A204.1 (cell line): ENCODE measurements around the gene HSPB9.
"Not testable (repeated sequence)": the region's sequence is repeated elsewhere in the genome, so short reads cannot be mapped to it uniquely, and the experiment has no call there.

ENCODE experiments used
- FAIRE-seq: peaks from 2 replicates; lab custom pipeline; 2012; peaks lifted over from hg19 to GRCh38; lab: Jason Lieb, UNC

The HSPB9 gene

DNA sequence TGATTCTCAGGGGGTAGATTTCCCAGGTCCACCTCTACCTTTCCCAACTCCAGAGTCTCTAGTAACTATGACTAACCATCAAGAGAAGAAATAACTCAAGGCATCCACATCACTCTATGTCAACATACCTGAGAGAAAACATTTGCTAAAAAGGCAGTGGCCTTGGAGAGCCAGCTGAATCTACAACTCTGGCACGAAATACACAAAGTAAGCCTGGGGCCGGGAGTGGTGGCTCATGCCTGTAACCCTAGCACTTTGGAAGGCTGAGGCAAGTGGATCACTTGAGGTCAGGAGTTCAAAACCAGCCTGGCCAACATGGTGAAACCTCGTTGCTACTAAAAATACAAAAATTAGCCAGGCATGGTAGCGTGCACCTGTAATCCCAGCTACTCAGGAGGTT, 20.5 kb downstream of the HSPB9 start:
- FAIRE-seq, result not testable (repeated sequence)

DNA sequence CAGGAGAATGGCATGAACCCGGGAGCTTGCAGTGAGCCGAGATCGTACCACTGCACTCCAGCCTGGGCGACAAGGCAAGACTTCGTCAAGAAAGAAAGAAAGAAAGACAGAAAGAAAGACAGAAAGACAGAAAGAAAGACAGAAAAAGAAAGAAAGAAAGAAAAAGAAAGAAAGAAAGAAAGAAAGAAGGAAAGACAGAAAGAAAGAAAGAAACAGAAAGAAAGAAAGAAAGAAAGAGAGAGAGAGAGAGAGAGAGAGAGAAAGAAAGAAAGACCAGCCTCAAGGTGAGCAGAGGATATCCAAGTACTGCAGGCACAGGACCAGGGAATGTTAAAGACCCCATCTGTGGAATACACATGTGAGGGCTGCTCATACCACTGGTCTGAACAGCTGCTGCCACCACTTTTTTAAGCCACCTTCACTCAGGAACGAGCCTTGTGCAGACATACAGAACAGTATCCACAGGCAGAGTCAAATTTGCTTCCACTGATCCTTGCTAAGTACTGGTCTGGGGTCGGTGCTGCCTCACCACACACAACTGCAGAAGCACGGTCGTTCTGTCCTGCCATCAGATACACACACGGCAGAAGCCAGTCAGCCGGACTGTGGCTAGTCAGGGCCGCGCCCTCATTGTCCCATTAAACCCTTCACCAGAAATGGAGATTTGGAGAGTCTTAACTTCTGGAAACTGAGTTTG, 24.5 kb downstream of the HSPB9 start:
- no peak for FAIRE-seq

DNA sequence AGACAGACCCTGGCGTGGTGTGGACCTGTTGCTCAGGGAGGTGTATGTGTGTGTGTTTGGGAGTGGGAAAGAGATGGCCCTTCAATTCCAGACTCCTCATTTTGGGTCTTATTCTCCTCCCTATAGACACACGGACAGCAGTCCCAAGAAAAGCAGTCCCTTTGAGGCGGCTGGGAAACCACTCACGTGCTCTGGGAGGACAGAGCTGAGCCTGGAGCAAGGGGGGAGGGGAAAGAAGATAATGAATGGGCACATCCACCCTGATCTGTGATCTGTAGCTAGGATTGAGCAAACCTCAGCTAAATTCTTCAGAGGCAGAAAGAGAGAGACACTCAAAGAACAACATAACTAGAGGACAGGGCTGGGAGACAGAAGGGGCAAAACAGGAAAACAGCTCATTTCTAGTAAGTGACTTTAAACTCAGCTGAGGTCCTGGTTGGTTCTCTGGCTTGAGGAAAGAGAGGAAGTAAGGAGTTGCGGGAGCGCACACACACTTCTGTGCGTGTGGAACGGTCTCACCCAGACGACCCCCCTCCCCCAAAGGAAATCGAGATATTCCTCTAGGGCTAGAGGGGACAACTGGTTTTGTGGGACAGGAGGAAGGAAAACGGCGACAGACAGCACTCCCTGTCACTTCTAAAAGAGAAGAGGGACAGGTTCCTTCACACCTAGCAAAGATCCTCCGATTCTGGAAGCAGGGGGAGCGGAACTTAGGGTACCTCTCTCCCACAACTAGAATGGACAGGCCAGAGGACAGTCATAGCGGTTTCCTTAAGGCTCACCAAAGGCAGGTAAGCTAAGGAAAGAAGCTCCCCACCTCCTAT, 31.5 kb downstream of the HSPB9 start:
- no peak for FAIRE-seq

DNA sequence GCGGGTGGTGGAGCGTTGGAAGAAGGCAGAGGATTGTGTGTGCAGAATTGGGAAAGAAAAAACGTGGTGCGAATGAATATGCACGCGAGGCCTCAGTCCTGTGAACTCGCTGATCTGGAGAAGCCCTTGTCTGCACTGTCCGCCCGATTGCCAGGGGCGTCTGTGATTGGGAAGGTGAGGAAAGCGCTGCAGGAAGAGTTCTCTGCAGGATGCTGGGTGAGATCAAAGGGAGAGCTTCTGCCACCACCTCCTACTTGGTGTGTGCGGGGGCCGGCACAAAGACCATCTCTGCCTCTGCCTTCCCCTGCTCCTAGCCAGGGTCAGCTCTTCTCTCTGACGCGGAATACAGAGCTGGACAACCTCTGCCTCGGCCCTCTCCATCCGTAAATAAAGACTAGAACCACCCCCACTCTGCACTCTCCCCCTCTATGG, 33.0 kb downstream of the HSPB9 start:
- no peak for FAIRE-seq

DNA sequence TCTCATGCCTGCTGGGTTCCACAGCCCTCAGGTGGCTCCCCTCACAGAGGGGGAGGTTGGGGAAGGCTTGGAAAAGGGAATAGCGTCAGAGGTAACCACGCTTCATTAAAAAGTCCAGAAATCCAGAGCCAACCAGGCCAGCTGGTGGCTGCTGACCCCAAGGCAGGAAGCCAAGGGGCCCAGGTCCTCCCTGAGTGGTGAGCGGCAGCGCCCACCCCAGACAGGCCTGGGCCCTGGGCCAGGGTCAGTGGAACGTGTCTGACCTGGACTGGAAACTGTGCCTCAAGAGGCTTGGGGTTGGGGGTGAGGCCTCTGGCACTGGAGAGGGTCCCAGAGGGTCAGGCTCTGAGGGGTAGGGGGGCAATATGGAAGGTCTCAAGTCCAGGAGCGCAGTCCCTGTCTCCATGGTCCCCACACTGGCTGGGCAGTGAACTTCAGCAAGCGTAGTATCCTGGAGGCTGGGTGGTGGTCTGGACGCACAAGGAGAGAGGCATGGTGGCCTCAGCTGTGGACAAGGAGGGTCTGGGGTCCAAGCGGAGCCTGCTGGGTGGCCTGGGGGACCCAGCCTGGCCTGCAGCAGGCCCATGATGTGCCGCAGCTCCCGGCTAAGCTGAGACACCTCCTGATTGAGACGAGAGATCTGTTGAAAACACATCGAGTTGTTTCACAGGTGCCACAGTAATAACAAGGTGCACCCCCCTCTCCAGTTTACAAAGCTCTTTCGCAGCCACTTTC, 37.4 kb downstream of the HSPB9 start:
- no peak for FAIRE-seq

DNA sequence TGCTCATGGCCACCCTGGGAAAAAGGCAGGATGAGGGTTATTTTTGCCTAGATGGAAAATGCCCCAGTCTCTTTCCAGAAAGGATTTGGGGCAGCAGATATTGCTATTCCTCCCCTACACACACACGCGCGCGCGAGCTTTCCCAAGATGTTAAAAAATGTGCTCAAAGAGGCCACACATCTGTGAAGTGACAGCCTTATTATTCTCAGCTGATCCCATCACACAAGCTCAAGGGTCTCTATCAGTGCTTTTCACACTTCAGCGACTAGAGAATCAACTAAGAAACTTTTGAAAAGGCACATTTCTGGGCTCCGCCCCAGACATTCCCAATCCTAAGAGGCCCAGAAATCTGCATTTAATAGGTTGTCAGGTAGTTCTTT, 37.9 kb downstream of the HSPB9 start:
- FAIRE-seq, result no peak

DNA sequence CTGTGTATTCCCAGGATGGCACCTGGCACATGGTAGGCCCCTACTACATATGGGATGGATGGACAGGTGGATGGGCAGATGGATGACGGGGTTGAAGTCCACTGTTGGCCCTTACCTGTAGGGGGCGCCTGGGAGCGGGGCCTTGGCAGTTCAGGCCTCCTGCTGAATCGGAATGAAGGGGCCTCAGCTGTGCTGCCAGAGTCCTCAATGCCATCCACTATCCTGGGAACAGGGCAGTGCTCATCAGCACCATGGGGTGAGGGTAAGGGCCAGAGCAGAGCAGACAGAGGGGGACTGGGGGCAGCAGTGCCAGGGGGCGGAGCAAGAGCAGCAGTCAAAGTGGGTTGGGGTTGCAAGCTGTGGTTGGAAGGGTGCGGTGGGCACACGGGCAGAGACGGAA, 40.5 kb downstream of the HSPB9 start:
- FAIRE-seq, result no peak

DNA sequence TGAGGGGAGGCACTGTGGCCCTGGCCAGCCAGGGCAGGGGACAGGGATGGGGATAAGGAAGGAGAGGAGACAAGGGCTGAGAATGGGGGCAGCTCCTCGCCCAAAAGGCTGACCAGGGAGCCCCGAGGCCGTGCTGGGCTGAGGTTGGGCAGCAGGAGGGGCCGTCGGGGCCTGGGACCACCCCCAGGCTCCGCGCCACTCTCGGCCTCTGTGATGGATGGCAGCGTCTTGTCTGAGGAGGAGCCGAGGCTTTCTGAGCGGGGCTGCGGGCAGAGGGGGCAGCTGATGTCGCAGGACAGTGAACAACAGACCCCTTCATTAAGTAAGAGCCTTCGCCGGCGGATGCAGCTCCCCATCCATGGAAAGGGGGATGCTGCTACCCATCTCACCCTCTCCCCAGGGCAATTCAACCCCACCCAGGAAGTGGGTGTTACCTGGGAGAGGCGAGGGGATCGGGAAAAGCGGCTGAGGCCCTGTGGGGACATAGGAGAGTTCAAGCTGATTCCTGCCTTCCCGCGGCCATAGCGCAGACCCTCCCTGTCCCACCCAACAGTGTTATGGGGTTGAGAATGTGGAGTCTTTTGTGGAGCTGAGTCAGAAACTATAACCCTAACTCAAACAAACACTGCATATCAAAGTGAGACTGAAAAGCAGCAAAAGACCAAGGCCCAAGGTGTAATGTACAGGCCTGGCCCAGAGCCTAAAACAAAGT, 41.2 kb downstream of the HSPB9 start:
- FAIRE-seq, result no peak

DNA sequence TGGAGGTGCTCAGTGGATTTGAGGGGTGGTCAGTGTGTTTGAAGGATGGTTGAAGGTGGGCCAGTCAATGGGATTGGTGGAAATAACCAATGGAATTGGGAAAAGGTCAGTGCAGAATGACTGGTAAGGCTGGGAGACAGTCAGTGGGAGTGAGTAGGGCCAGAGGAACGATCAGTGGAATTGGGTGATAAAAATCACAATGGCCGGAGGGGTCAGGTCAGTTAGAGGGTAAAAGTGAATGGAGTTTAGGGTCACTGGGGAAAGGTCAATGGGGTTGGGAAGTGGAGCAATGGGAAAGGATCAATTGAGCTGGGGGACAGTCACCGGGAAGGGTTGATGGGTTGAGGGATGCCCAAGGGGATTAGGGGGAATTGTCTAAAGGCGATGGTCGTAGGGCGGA, 43.1 kb downstream of the HSPB9 start:
- no peak for FAIRE-seq

DNA sequence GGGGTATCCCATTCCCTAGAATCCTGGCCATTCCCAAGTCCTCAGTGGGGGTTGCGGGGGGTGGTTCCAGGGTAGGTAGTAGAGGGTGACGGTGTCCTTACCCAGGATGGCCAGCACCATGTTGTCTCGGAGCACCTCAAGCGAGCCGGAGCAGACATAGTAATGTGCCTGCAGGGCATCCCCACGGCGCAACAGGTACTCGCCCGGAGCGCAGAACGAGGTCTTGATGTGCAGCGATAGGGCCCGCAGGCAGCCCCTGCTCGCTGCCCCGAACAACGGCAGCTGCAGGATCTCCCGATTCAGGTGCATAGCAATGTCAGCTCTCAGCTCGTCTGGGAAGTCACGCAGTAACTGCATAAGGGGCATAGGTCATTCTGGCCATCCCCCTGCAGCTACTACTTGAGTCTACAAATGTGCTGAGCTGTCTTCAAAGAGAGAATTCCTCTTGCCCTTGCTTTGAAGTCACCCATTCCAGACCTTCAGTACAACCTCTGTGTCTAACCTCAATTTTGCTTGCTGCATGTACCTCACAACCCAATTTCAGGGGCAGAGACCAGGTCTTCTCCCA, 43.7 kb downstream of the HSPB9 start:
- no peak for FAIRE-seq

DNA sequence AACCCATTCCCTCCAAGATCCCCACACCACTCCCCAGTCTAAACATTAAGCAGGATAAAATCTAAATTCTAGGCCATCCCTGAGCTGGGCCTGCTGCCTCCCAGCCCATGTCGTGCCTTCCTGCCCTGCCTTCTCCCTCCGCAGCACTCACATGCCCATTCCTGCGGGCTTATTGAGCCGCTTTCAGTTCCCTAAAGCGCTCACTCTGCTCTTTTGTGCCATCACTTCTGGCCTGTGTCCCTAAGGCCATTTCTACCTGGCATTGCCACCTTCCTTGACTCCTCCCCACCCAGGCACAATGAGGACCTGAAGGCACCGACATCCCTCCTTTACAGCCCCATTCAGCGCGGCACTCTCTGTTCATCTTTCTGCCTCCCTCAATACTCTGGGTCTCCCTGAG, 45.2 kb downstream of the HSPB9 start:
- no peak for FAIRE-seq

DNA sequence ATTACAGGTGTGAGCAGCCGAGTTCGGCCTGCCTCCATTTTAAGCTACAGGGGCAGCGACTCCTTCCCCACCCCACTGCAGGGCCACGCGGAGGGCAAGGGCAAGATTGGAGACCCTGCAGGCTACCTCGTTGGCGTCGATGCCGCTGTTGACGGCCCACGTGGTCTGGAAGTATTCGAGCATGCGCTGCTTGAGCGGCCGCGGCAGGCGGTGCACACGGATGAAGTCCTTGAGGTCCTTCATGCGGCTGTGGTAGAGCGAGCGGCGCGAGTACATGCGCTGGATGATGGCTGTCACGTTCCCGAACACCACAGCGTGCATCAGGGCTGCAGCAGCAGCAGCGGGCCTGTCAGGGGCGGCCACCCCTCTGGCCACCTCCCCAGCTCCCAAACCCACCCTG, 46.7 kb downstream of the HSPB9 start:
- FAIRE-seq, result no peak

DNA sequence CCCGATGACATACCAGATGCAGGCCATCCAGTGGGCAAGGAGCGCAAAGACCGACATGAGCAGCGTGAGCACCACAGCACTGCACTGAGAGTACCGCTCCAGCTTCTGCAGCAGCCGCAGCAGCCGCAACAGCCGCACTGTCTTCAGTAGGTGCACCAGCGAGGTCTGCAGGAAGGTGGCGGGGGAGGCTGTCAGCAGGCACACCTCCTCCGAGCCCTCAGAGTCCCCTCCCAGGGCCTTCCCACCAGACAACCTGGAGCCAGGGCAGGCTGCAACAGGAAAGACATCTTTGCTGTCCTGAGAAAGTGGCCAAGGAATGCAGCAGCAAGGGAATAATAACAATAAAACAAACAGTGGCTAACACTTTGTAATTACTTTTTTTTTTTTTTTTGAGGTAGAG, 49.2 kb downstream of the HSPB9 start:
- FAIRE-seq, result no peak
